ENCODE measurements around the gene ALDOC.
"Not testable (repeated sequence)": the region's sequence is repeated elsewhere in the genome, so short reads cannot be mapped to it uniquely, and the experiment has no call there.

Gene ALDOC

GRCh38 chr17:28582513-28582912 lies 5.8 kb upstream of the ALDOC start:
- DNase-seq (ENCODE audit: low read depth in 2 of 2) = no peak

GRCh38 chr17:28580959-28581358 lies 4.3 kb upstream of the ALDOC start:
- DNase-seq (ENCODE audit: low read depth in 2 of 2) = no peak

GRCh38 chr17:28579526-28579925 lies 2.8 kb upstream of the ALDOC start:
- no peak for DNase-seq (ENCODE audit: low read depth in 2 of 2)

GRCh38 chr17:28578246-28579195 lies 1.8 kb upstream of the ALDOC start:
- DNase-seq (ENCODE audit: low read depth in 2 of 2) = no peak

GRCh38 chr17:28577466-28577824 lies 750 bp upstream of the ALDOC start:
- no peak for DNase-seq (ENCODE audit: low read depth in 2 of 2)

GRCh38 chr17:28576016-28576415 lies 679 bp downstream of the ALDOC start:
- not testable (repeated sequence) for DNase-seq (ENCODE audit: low read depth in 2 of 2)

- no peak for DNase-seq (ENCODE audit: low read depth in 2 of 2)
Measured at GRCh38 chr17:28575126-28575795, 1.4 kb downstream of the ALDOC start.

GRCh38 chr17:28574526-28574925 lies 2.2 kb downstream of the ALDOC start:
- no peak for DNase-seq (ENCODE audit: low read depth in 2 of 2)

GRCh38 chr17:28573966-28574480 lies 2.7 kb downstream of the ALDOC start:
- no peak for DNase-seq (ENCODE audit: low read depth in 2 of 2)

GRCh38 chr17:28573521-28573920 lies 3.2 kb downstream of the ALDOC start:
- no peak for DNase-seq (ENCODE audit: low read depth in 2 of 2)

GRCh38 chr17:28573040-28573380 lies 3.7 kb downstream of the ALDOC start:
- no peak for DNase-seq (ENCODE audit: low read depth in 2 of 2)

GRCh38 chr17:28572259-28573039 lies 4.2 kb downstream of the ALDOC start:
- no peak for DNase-seq (ENCODE audit: low read depth in 2 of 2)

GRCh38 chr17:28571361-28572122 lies 5.2 kb downstream of the ALDOC start, which contains the start of gene PIGS:
PIGS (minus strand) TSS chr17:28571524; CDS start chr17:28571496, 28 bp downstream.
- DNase-seq (ENCODE audit: low read depth in 2 of 2) = peak; percentile 59 to 61

GRCh38 chr17:28570716-28571360 lies 5.9 kb downstream of the ALDOC start:
- no peak for DNase-seq (ENCODE audit: low read depth in 2 of 2)

GRCh38 chr17:28569446-28569845 lies 7.2 kb downstream of the ALDOC start:
- DNase-seq (ENCODE audit: low read depth in 2 of 2) = no peak

- no peak for DNase-seq (ENCODE audit: low read depth in 2 of 2)
Measured at GRCh38 chr17:28567604-28568003, 9.1 kb downstream of the ALDOC start.

- DNase-seq (ENCODE audit: low read depth in 2 of 2) = peak; percentile 31 to 38
Measured at GRCh38 chr17:28563475-28563874, 13.2 kb downstream of the ALDOC start.

GRCh38 chr17:28555022-28555421 lies 21.7 kb downstream of the ALDOC start:
- no peak for DNase-seq (ENCODE audit: low read depth in 2 of 2)

GRCh38 chr17:28554565-28554964 lies 22.1 kb downstream of the ALDOC start:
- no peak for DNase-seq (ENCODE audit: low read depth in 2 of 2)

- DNase-seq (ENCODE audit: low read depth in 2 of 2) = no peak
Measured at GRCh38 chr17:28553000-28553505, 23.6 kb downstream of the ALDOC start.
